GM23338 (cell line): ENCODE data around the gene SLC1A3. TPM values are rescaled to one million over a fixed set of nuclear protein-coding genes. Genes with fewer than 3 reads are reported as not detected.

Source experiments
- ATAC-seq: fragments of 200-7000 bp; cut with Tn5 transposase; 3 replicates; pipeline ENCODE4 v1.9.1; 2020
- DNase-seq: peaks from one replicate; pipeline ENCODE4 v3.0.0-alpha.2; 2015; ENCODE audit warnings: low spot score
- H2AFZ ChIP-seq: fragments of 200-600 bp; sonication (generic); 2 replicates; pipeline ENCODE4 v1.8.0; 2016; ENCODE audit warnings: antibody characterized with exemption, mild to moderate bottlenecking, moderate library complexity
- H3F3A ChIP-seq: fragments of 200-600 bp; sonication (generic); replicated peaks from 2 replicates; pipeline ENCODE4 v1.8.0; 2017; ENCODE audit warnings: antibody characterized with exemption, mixed run types, low read depth
- H3K27ac ChIP-seq: fragments of 200-600 bp; sonication (generic); 2 replicates; pipeline ENCODE4 v1.6.1; 2016; ENCODE audit warnings: low read depth
- H3K27me3 ChIP-seq: fragments of 200-600 bp; sonication (generic); 2 replicates; pipeline ENCODE4 v1.8.0; 2016; ENCODE audit warnings: mild to moderate bottlenecking, mixed run types, moderate library complexity; ENCODE audit not compliant: insufficient read depth
- H3K36me3 ChIP-seq: fragments of 200-600 bp; sonication (generic); 2 replicates; pipeline ENCODE4 v1.8.0; 2016; ENCODE audit warnings: mild to moderate bottlenecking; ENCODE audit not compliant: insufficient read depth
- H3K4me1 ChIP-seq: fragments of 200-600 bp; sonication (generic); 2 replicates; pipeline ENCODE4 v1.8.0; 2016; ENCODE audit warnings: mild to moderate bottlenecking, moderate library complexity; ENCODE audit not compliant: insufficient read depth
- H3K4me2 ChIP-seq: fragments of 200-600 bp; sonication (generic); 2 replicates; pipeline ENCODE4 v1.7.1; 2017; ENCODE audit warnings: mixed run types
- H3K4me3 ChIP-seq: fragments of 200-600 bp; sonication (generic); 2 replicates; pipeline ENCODE4 v1.6.1; 2016; ENCODE audit warnings: mixed run types
- H3K79me2 ChIP-seq: fragments of 200-600 bp; sonication (generic); replicated peaks from 2 replicates; pipeline ENCODE4 v1.8.0; 2017; ENCODE audit warnings: mild to moderate bottlenecking; ENCODE audit not compliant: insufficient read depth
- H3K9me2 ChIP-seq: fragments of 200-600 bp; sonication (generic); 2 replicates; pipeline ENCODE4 v1.8.0; 2017; ENCODE audit not compliant: insufficient read depth
- H4K20me1 ChIP-seq: fragments of 200-600 bp; sonication (generic); replicated peaks from 2 replicates; pipeline ENCODE4 v1.8.0; 2017; ENCODE audit warnings: mild to moderate bottlenecking; ENCODE audit not compliant: insufficient read depth
- H3K27ac Mint-ChIP-seq: 2 replicates; pipeline ENCODE4 v1.8.0; 2020; ENCODE audit warnings: inconsistent platforms, mild to moderate bottlenecking, moderate library complexity, mixed read lengths
- H3K27me3 Mint-ChIP-seq: 3 replicates; pipeline ENCODE4 v1.8.0; 2022; ENCODE audit warnings: low read depth, mild to moderate bottlenecking, moderate library complexity, mixed read lengths, inconsistent platforms; ENCODE audit not compliant: insufficient read depth, poor library complexity
- H3K36me3 Mint-ChIP-seq: 3 replicates; pipeline ENCODE4 v1.8.0; 2021; ENCODE audit warnings: low read depth, mild to moderate bottlenecking, inconsistent platforms, moderate library complexity, mixed read lengths
- H3K4me1 Mint-ChIP-seq: 3 replicates; pipeline ENCODE4 v1.8.0; 2020; ENCODE audit warnings: mild to moderate bottlenecking, inconsistent platforms, mixed read lengths
- H3K4me3 Mint-ChIP-seq: 3 replicates; pipeline ENCODE4 v1.8.0; 2021; ENCODE audit warnings: moderate library complexity, mild to moderate bottlenecking, inconsistent platforms, mixed read lengths
- H3K9me3 Mint-ChIP-seq: 3 replicates; pipeline ENCODE4 v1.8.0; 2020; ENCODE audit warnings: moderate library complexity, mild to moderate bottlenecking, inconsistent platforms, mixed read lengths
- CREB1 ChIP-seq: fragments of 250-450 bp; sonication (Bioruptor Pico); IDR thresholded peaks from 2 replicates; pipeline ENCODE4 v1.5.0; 2020; ENCODE audit warnings: low read depth, mild to moderate bottlenecking, moderate library complexity
- EZH2 ChIP-seq: fragments of 200-600 bp; sonication (generic); IDR thresholded peaks from one replicate; pipeline ENCODE4 v1.8.0; 2017; ENCODE audit warnings: antibody characterized with exemption, mild to moderate bottlenecking, low read depth; ENCODE audit not compliant: unreplicated experiment
- EZH2phosphoT487 ChIP-seq: fragments of 200-600 bp; sonication (generic); IDR thresholded peaks from one replicate; pipeline ENCODE4 v1.8.1; 2018; ENCODE audit warnings: antibody characterized with exemption; ENCODE audit not compliant: unreplicated experiment
- JUNB ChIP-seq: IDR thresholded peaks from one replicate; pipeline ENCODE4 v1.6.1; 2016; ENCODE audit warnings: antibody characterized with exemption; ENCODE audit not compliant: unreplicated experiment
- NANOG ChIP-seq: IDR thresholded peaks from 2 replicates; pipeline ENCODE4 v1.6.1; 2016; ENCODE audit warnings: antibody characterized with exemption, borderline replicate concordance
- POLR2AphosphoS5 ChIP-seq: IDR thresholded peaks from 2 replicates; pipeline ENCODE4 v1.6.1; 2016; ENCODE audit warnings: antibody characterized with exemption, low read depth
- STAT1 ChIP-seq: IDR thresholded peaks from one replicate; pipeline ENCODE4 v1.6.1; 2016; ENCODE audit warnings: antibody characterized with exemption; ENCODE audit not compliant: unreplicated experiment
- ZNF114 ChIP-seq: fragments of 250-450 bp; sonication (Bioruptor Pico); IDR thresholded peaks from 2 replicates; pipeline ENCODE4 v1.5.0; 2020; ENCODE audit warnings: mild to moderate bottlenecking, moderate library complexity
- ZNF331 ChIP-seq: fragments of 250-450 bp; sonication (Bioruptor Pico); IDR thresholded peaks from 2 replicates; pipeline ENCODE4 v1.5.0; 2020; ENCODE audit warnings: low read depth, mild to moderate bottlenecking, moderate library complexity
- polyA plus RNA-seq: library from polyadenylated mRNA; unstranded; fragments of >200 nt; fragmentation: Nextera tagmentation; extraction: Ambion mirVana; gene quantifications from 2 replicates; pipeline ENCODE4 v1.2.1, GENCODE V29; 2016
- total RNA-seq: library from RNA; depleted of rRNA; stranded (reverse); fragments of >200 nt; shearing (Covaris generic); gene quantifications from 2 replicates; pipeline ENCODE4 v1.2.3, GENCODE V29; 2014
- TF ChIP-seq, protein P1 (sequence below), 2 experiments: fragments of 200-600 bp in 1 of 2; sonication (generic) in 1 of 2; conservative IDR thresholded peaks; 2 replicates each; pipeline versions ENCODE4 v1.5.1 to v1.6.1; 2016 to 2017; ENCODE audit warnings: antibody characterized with exemption in 2 of 2, low read depth in 2 of 2, mild to moderate bottlenecking in 2 of 2, moderate library complexity in 1 of 2
- TF ChIP-seq, protein P2 (sequence below): IDR thresholded peaks from one replicate; pipeline ENCODE4 v1.6.1; 2018; ENCODE audit warnings: antibody characterized with exemption; ENCODE audit not compliant: unreplicated experiment
- TF ChIP-seq, protein P3 (sequence below): fragments of 250-450 bp; sonication (Bioruptor Pico); IDR thresholded peaks from 2 replicates; pipeline ENCODE4 v1.5.0; 2020; ENCODE audit warnings: mild to moderate bottlenecking, moderate library complexity
- TF ChIP-seq, protein P4 (sequence below): IDR thresholded peaks from 2 replicates; pipeline ENCODE4 v1.6.1; 2016; ENCODE audit warnings: antibody characterized with exemption

Gene SLC1A3
- total and polyA plus RNA-seq, 2 experiments from 2014 or later: 29.0 to 40.7 TPM

DNA sequence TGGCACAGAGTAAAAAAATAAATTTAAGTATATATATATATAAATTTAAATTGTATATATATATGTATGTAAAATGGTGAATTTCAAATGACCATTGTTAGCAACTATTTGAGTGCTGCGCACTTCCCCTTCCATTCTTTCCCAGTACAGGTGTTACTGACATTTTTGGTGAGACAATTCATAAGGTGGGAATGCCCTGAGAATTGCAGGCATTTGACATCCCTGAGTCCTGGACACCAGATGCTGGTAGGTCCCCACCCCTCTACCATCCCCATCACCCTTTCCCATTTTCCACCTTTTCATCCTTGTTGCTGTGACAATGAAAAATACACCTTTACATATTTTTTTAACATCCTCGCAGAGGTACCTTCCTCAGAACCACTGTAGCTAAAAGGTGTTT is 91.6 kb downstream of the SLC1A3 start:
- no peak for ATAC-seq
- no peak for DNase-seq
- Mint-ChIP-seq H3K4me1 (peaks cover 3% of the 10 kb centered on the region; the same call in 1 of the 3 replicates), H3K27ac (no peak overlapping the region), H3K36me3 (0 out of 3 replicates have a peak, but pooled peaks cover 4% of the 10 kb centered on the region), H3K9me3 (no peaks in the 10 kb centered on the region; the same call in 2 of the 3 replicates), H3K4me3 (no peak overlapping the region), H3K27me3 (peaks cover 5% of the 10 kb centered on the region)
- Histone ChIP-seq H4K20me1 (no peaks in the 10 kb centered on the region), H3K27me3 (peaks cover 9% of the 10 kb centered on the region; the same call in 1 of the 2 replicates), H2AFZ (no peak overlapping the region), H3K79me2 (no peaks in the 10 kb centered on the region), H3K9me2 (no peaks in the 10 kb centered on the region), H3K4me2 (no peak overlapping the region), H3K27ac (no peak overlapping the region), H3K4me1 (no peaks in the 10 kb centered on the region), H3F3A (no peaks in the 10 kb centered on the region), H3K4me3 (no peak overlapping the region), H3K36me3 (no peaks in the 10 kb centered on the region)
- TF ChIP-seq STAT1 (no peak), ZNF331 (CRISPR knock-in tag) (no peak), EZH2 (no peak), EZH2phosphoT487 (no peak), NANOG (no peak), ZNF114 (CRISPR knock-in tag) (no peak), JUNB (no peak), CREB1 (CRISPR knock-in tag) (no peak), POLR2AphosphoS5 (no peak)
- TF ChIP-seq, protein P1, sequence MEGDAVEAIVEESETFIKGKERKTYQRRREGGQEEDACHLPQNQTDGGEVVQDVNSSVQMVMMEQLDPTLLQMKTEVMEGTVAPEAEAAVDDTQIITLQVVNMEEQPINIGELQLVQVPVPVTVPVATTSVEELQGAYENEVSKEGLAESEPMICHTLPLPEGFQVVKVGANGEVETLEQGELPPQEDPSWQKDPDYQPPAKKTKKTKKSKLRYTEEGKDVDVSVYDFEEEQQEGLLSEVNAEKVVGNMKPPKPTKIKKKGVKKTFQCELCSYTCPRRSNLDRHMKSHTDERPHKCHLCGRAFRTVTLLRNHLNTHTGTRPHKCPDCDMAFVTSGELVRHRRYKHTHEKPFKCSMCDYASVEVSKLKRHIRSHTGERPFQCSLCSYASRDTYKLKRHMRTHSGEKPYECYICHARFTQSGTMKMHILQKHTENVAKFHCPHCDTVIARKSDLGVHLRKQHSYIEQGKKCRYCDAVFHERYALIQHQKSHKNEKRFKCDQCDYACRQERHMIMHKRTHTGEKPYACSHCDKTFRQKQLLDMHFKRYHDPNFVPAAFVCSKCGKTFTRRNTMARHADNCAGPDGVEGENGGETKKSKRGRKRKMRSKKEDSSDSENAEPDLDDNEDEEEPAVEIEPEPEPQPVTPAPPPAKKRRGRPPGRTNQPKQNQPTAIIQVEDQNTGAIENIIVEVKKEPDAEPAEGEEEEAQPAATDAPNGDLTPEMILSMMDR (conservative IDR thresholded peaks at IDR 0.05; ENCODE audit: low read depth in 2 of 2): no peak
- TF ChIP-seq, protein P2, sequence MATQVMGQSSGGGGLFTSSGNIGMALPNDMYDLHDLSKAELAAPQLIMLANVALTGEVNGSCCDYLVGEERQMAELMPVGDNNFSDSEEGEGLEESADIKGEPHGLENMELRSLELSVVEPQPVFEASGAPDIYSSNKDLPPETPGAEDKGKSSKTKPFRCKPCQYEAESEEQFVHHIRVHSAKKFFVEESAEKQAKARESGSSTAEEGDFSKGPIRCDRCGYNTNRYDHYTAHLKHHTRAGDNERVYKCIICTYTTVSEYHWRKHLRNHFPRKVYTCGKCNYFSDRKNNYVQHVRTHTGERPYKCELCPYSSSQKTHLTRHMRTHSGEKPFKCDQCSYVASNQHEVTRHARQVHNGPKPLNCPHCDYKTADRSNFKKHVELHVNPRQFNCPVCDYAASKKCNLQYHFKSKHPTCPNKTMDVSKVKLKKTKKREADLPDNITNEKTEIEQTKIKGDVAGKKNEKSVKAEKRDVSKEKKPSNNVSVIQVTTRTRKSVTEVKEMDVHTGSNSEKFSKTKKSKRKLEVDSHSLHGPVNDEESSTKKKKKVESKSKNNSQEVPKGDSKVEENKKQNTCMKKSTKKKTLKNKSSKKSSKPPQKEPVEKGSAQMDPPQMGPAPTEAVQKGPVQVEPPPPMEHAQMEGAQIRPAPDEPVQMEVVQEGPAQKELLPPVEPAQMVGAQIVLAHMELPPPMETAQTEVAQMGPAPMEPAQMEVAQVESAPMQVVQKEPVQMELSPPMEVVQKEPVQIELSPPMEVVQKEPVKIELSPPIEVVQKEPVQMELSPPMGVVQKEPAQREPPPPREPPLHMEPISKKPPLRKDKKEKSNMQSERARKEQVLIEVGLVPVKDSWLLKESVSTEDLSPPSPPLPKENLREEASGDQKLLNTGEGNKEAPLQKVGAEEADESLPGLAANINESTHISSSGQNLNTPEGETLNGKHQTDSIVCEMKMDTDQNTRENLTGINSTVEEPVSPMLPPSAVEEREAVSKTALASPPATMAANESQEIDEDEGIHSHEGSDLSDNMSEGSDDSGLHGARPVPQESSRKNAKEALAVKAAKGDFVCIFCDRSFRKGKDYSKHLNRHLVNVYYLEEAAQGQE: no peak
- TF ChIP-seq, protein P3, sequence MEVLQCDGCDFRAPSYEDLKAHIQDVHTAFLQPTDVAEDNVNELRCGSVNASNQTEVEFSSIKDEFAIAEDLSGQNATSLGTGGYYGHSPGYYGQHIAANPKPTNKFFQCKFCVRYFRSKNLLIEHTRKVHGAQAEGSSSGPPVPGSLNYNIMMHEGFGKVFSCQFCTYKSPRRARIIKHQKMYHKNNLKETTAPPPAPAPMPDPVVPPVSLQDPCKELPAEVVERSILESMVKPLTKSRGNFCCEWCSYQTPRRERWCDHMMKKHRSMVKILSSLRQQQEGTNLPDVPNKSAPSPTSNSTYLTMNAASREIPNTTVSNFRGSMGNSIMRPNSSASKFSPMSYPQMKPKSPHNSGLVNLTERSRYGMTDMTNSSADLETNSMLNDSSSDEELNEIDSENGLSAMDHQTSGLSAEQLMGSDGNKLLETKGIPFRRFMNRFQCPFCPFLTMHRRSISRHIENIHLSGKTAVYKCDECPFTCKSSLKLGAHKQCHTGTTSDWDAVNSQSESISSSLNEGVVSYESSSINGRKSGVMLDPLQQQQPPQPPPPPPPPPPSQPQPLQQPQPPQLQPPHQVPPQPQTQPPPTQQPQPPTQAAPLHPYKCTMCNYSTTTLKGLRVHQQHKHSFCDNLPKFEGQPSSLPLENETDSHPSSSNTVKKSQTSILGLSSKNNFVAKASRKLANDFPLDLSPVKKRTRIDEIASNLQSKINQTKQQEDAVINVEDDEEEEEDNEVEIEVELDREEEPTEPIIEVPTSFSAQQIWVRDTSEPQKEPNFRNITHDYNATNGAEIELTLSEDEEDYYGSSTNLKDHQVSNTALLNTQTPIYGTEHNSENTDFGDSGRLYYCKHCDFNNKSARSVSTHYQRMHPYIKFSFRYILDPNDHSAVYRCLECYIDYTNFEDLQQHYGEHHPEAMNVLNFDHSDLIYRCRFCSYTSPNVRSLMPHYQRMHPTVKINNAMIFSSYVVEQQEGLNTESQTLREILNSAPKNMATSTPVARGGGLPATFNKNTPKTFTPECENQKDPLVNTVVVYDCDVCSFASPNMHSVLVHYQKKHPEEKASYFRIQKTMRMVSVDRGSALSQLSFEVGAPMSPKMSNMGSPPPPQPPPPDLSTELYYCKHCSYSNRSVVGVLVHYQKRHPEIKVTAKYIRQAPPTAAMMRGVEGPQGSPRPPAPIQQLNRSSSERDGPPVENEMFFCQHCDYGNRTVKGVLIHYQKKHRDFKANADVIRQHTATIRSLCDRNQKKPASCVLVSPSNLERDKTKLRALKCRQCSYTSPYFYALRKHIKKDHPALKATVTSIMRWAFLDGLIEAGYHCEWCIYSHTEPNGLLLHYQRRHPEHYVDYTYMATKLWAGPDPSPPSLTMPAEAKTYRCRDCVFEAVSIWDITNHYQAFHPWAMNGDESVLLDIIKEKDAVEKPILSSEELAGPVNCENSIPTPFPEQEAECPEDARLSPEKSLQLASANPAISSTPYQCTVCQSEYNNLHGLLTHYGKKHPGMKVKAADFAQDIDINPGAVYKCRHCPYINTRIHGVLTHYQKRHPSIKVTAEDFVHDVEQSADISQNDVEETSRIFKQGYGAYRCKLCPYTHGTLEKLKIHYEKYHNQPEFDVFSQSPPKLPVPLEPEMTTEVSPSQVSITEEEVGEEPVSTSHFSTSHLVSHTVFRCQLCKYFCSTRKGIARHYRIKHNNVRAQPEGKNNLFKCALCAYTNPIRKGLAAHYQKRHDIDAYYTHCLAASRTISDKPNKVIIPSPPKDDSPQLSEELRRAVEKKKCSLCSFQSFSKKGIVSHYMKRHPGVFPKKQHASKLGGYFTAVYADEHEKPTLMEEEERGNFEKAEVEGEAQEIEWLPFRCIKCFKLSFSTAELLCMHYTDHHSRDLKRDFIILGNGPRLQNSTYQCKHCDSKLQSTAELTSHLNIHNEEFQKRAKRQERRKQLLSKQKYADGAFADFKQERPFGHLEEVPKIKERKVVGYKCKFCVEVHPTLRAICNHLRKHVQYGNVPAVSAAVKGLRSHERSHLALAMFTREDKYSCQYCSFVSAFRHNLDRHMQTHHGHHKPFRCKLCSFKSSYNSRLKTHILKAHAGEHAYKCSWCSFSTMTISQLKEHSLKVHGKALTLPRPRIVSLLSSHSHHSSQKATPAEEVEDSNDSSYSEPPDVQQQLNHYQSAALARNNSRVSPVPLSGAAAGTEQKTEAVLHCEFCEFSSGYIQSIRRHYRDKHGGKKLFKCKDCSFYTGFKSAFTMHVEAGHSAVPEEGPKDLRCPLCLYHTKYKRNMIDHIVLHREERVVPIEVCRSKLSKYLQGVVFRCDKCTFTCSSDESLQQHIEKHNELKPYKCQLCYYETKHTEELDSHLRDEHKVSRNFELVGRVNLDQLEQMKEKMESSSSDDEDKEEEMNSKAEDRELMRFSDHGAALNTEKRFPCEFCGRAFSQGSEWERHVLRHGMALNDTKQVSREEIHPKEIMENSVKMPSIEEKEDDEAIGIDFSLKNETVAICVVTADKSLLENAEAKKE: no peak
- TF ChIP-seq, protein P4, sequence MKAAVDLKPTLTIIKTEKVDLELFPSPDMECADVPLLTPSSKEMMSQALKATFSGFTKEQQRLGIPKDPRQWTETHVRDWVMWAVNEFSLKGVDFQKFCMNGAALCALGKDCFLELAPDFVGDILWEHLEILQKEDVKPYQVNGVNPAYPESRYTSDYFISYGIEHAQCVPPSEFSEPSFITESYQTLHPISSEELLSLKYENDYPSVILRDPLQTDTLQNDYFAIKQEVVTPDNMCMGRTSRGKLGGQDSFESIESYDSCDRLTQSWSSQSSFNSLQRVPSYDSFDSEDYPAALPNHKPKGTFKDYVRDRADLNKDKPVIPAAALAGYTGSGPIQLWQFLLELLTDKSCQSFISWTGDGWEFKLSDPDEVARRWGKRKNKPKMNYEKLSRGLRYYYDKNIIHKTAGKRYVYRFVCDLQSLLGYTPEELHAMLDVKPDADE: no peak
